Mesothelial cell of epicardium (in vitro differentiated cells): ENCODE results near the gene BICRA. TPM values are rescaled to one million over a fixed set of nuclear protein-coding genes. Genes with fewer than 3 reads are reported as not detected.

ENCODE experiments used
- DNase-seq, 2 experiments: peaks; one replicate each; pipeline ENCODE4 v3.0.0; 2021; ENCODE audit warnings: low spot score in 2 of 2; ENCODE audit not compliant: unreplicated experiment in 2 of 2
- H3K27ac Mint-ChIP-seq: 2 replicates; pipeline ENCODE4 v1.8.0; 2021; ENCODE audit warnings: mixed read lengths
- H3K27me3 Mint-ChIP-seq: 2 replicates; pipeline ENCODE4 v1.8.0; 2021; ENCODE audit warnings: low read depth, mixed read lengths
- H3K36me3 Mint-ChIP-seq: 2 replicates; pipeline ENCODE4 v1.8.0; 2021; ENCODE audit warnings: mixed read lengths
- H3K4me1 Mint-ChIP-seq: 2 replicates; pipeline ENCODE4 v1.8.0; 2021; ENCODE audit warnings: mixed read lengths
- H3K4me3 Mint-ChIP-seq: 2 replicates; pipeline ENCODE4 v1.8.0; 2021; ENCODE audit warnings: mild to moderate bottlenecking, moderate library complexity, mixed read lengths
- H3K9me3 Mint-ChIP-seq: 2 replicates; pipeline ENCODE4 v1.8.0; 2021; ENCODE audit warnings: mixed read lengths
- CTCF ChIP-seq: fragments of 200-600 bp; sonication (generic); IDR thresholded peaks from one replicate; pipeline ENCODE4 v1.5.0; 2021; ENCODE audit warnings: antibody characterized with exemption; ENCODE audit not compliant: unreplicated experiment
- total RNA-seq: library from RNA; stranded (reverse); gene quantifications from 3 replicates; pipeline ENCODE4 v1.2.1, GENCODE V29; 2021

The BICRA gene
- total RNA-seq, 1 donor from 2014 or later = 36.9 TPM

GRCh38 chr19:47693903-47694302 lies 85.0 kb downstream of the BICRA start:
- H3K36me3 Mint-ChIP-seq = peaks cover 23% of the 10 kb centered on the region
- no peaks in the 10 kb centered on the region for H3K27me3 Mint-ChIP-seq
- H3K9me3 Mint-ChIP-seq = no peaks in the 10 kb centered on the region
- no peak overlapping the region for H3K27ac Mint-ChIP-seq
- TF ChIP-seq CTCF = no peak
- DNase-seq = no peak
- no peaks in the 10 kb centered on the region for H3K4me1 Mint-ChIP-seq
- H3K4me3 Mint-ChIP-seq = no peak overlapping the region

DNA sequence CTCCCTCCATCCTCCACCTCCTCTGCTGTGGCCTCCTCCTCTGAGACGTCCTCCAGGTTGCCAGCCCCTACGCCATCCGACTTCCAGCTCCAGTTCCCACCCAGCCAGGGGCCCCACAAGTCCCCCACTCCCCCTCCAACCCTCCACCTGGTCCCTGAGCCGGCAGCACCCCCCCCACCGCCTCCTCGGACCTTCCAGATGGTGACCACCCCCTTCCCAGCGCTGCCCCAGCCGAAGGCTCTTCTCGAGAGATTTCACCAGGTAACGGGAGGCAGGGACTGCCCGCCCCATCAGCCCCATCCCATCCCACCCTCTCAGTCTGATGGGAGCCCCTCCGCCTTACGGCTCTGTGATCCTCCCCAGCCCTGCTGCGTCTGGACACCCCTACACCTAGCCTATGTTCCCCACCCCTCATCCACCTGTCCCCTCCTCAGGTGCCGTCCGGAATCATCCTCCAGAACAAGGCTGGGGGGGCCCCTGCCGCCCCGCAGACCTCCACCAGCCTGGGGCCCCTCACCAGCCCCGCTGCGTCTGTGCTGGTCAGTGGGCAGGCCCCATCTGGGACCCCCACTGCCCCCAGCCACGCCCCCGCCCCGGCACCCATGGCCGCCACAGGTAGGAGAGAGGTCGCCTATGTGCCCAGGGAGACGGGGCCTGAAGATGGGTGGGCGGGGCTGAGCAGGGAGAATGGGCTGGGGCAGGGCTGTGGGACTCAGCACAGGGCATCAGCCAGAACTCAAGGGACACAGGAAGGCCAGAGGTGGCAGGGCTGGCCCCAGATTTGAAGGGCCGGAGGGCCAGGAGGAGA lies 85.7 kb downstream of the BICRA start:
- no peaks in the 10 kb centered on the region for H3K27me3 Mint-ChIP-seq
- H3K4me1 Mint-ChIP-seq = no peaks in the 10 kb centered on the region
- no peak for DNase-seq
- no peak overlapping the region for H3K4me3 Mint-ChIP-seq
- no peaks in the 10 kb centered on the region for H3K9me3 Mint-ChIP-seq
- no peak overlapping the region for H3K27ac Mint-ChIP-seq
- no peak for TF ChIP-seq CTCF
- H3K36me3 Mint-ChIP-seq = peaks cover 23% of the 10 kb centered on the region

- H3K27me3 Mint-ChIP-seq = no peaks in the 10 kb centered on the region
- no peak for TF ChIP-seq CTCF
- no peaks in the 10 kb centered on the region for H3K4me1 Mint-ChIP-seq
- peak overlapping the region; percentile 36 for H3K27ac Mint-ChIP-seq
- no peaks in the 10 kb centered on the region for H3K9me3 Mint-ChIP-seq
- H3K4me3 Mint-ChIP-seq = no peak overlapping the region
- DNase-seq = no peak
- H3K36me3 Mint-ChIP-seq = peaks cover 27% of the 10 kb centered on the region
Observed at GRCh38 chr19:47695533-47696262, 86.8 kb downstream of the BICRA start.

GRCh38 chr19:47696635-47697034 lies 87.7 kb downstream of the BICRA start:
- H3K9me3 Mint-ChIP-seq = no peaks in the 10 kb centered on the region
- peaks cover 23% of the 10 kb centered on the region for H3K36me3 Mint-ChIP-seq
- no peaks in the 10 kb centered on the region for H3K27me3 Mint-ChIP-seq
- TF ChIP-seq CTCF = no peak
- no peak overlapping the region for H3K4me3 Mint-ChIP-seq
- H3K27ac Mint-ChIP-seq = no peak overlapping the region
- no peak for DNase-seq
- no peaks in the 10 kb centered on the region for H3K4me1 Mint-ChIP-seq

- peak in 1 of 2 experiments; percentile 83 for DNase-seq
Observed at GRCh38 chr19:47697863-47698609, 89.1 kb downstream of the BICRA start.

More at GRCh38 chr19:47697863-47698609, 89.1 kb downstream of the BICRA start:
- H3K27ac Mint-ChIP-seq = peak overlapping the region; percentile 6
- no peak overlapping the region for H3K4me3 Mint-ChIP-seq
- H3K9me3 Mint-ChIP-seq = no peaks in the 10 kb centered on the region
- H3K27me3 Mint-ChIP-seq = no peaks in the 10 kb centered on the region
- H3K4me1 Mint-ChIP-seq = no peaks in the 10 kb centered on the region
- peak; percentile 82 for TF ChIP-seq CTCF
- H3K36me3 Mint-ChIP-seq = peaks cover 17% of the 10 kb centered on the region
